CD8-positive, alpha-beta memory T cell (primary cell): ENCODE data around the gene YIF1A. TPM values are rescaled to one million over a fixed set of nuclear protein-coding genes. Genes with fewer than 3 reads are reported as not detected.

Experiments
- CTCF ChIA-PET: fragments of 350-600 bp; sonication (Branson Sonifier 250); formaldehyde crosslinking; loops from one replicate; lab custom pipeline; 2021; ENCODE audit warnings: antibody characterized with exemption; lab: Charles Lee
- POLR2A ChIA-PET: fragments of 350-600 bp; sonication (Branson Sonifier 250); formaldehyde crosslinking; loops from one replicate; lab custom pipeline; 2021; ENCODE audit warnings: antibody characterized with exemption; lab: Charles Lee
- DNase-seq, 5 donors: peaks; one replicate each; pipeline versions ENCODE4 v3.0.0 to v3.0.0-alpha.2; 2020 to 2022; ENCODE audit warnings: mixed read lengths in 1 of 5
- H3K27ac ChIP-seq: one replicate; pipeline ENCODE4 v1.7.0; 2013; ENCODE audit warnings: low read depth, mild to moderate bottlenecking, low read length, moderate library complexity
- H3K27me3 ChIP-seq: 2 replicates; pipeline ENCODE4 v1.7.0; 2013; ENCODE audit warnings: low read length, mild to moderate bottlenecking; ENCODE audit not compliant: insufficient read depth, poor library complexity, severe bottlenecking
- H3K36me3 ChIP-seq: 2 replicates; pipeline ENCODE4 v1.7.0; 2013; ENCODE audit warnings: mild to moderate bottlenecking, low read length, moderate library complexity; ENCODE audit not compliant: insufficient read depth
- H3K4me1 ChIP-seq: 2 replicates; pipeline ENCODE4 v1.7.0; 2013; ENCODE audit warnings: mild to moderate bottlenecking, low read length, moderate library complexity; ENCODE audit not compliant: insufficient read depth
- H3K4me3 ChIP-seq: 2 replicates; pipeline ENCODE4 v1.7.0; 2013; ENCODE audit warnings: mild to moderate bottlenecking, low read length
- H3K9me3 ChIP-seq: 2 replicates; pipeline ENCODE4 v1.7.0; 2013; ENCODE audit warnings: mild to moderate bottlenecking, low read length
- H3K27ac Mint-ChIP-seq, 8 donors: one replicate each; pipeline ENCODE4 v1.8.0; 2020 to 2021; ENCODE audit warnings: mixed read lengths in 8 of 8, mild to moderate bottlenecking in 6 of 8, inconsistent platforms in 3 of 8, moderate library complexity in 3 of 8
- H3K27me3 Mint-ChIP-seq, 2 donors: one replicate each; pipeline ENCODE4 v1.8.0; 2020 to 2021; ENCODE audit warnings: mixed read lengths in 2 of 2, mild to moderate bottlenecking in 1 of 2, moderate library complexity in 1 of 2
- H3K36me3 Mint-ChIP-seq, 3 donors: one replicate each; pipeline ENCODE4 v1.8.0; 2020 to 2021; ENCODE audit warnings: mixed read lengths in 3 of 3, inconsistent platforms in 1 of 3, mild to moderate bottlenecking in 1 of 3
- H3K4me1 Mint-ChIP-seq, 3 donors: one replicate each; pipeline ENCODE4 v1.8.0; 2020 to 2021; ENCODE audit warnings: mixed read lengths in 3 of 3, inconsistent platforms in 1 of 3, mild to moderate bottlenecking in 1 of 3
- H3K4me3 Mint-ChIP-seq, 7 donors: one replicate each; pipeline ENCODE4 v1.8.0; 2020 to 2021; ENCODE audit warnings: mixed read lengths in 7 of 7, mild to moderate bottlenecking in 6 of 7, moderate library complexity in 4 of 7, inconsistent platforms in 2 of 7
- H3K9me3 Mint-ChIP-seq, 5 donors: one replicate each; pipeline ENCODE4 v1.8.0; 2020 to 2022; ENCODE audit warnings: mixed read lengths in 5 of 5, mild to moderate bottlenecking in 3 of 5, moderate library complexity in 2 of 5, inconsistent platforms in 1 of 5
- polyA plus RNA-seq: library from polyadenylated mRNA; unstranded; fragments of 300-500 nt; fragmentation: Illumina TruSeq; gene quantifications from one replicate; pipeline ENCODE4 v1.2.3, GENCODE V29; 2021
- total RNA-seq, 2 experiments: library from RNA; stranded (reverse); gene quantifications; one replicate each; pipeline ENCODE4 v1.2.3, GENCODE V29; 2021

Gene YIF1A
- total and polyA plus RNA-seq, 3 experiments from 2014 or later = 61.7 to 97.3 (median 96.5) TPM

DNA sequence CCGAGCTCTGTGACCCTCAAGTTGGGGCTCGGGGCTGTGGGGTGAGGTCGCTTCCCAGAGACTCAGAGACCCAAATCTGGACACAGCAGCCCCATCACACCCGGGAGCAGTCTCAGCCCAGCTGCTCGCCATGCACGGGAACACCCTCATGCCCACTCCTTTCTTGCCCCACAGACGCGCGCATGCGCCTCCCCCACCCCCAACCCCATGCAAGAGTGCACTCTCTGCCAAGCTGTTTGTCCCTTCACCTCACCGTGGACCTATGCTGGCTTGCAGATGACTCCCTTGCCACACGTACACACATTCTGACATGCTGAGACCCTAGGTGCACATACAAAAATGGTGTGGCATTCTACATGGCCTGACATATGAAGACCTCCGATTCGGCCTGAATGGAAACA lies 28.4 kb upstream of the YIF1A start:
- H3K4me1 ChIP-seq = peaks cover 60% of the 10 kb centered on the region
- POLR2A ChIA-PET = interaction anchor here (0.5 to 2.5 kb wide), 12 partner anchors 9 to 1027 kb away, joined by 3 to 10 read pairs (median 4); partner anchors contain the start of genes BRMS1, RIN1 and SLC29A2
- H3K4me3 Mint-ChIP-seq = peak overlapping the region; percentile 66 to 89 (median 77)

DNA sequence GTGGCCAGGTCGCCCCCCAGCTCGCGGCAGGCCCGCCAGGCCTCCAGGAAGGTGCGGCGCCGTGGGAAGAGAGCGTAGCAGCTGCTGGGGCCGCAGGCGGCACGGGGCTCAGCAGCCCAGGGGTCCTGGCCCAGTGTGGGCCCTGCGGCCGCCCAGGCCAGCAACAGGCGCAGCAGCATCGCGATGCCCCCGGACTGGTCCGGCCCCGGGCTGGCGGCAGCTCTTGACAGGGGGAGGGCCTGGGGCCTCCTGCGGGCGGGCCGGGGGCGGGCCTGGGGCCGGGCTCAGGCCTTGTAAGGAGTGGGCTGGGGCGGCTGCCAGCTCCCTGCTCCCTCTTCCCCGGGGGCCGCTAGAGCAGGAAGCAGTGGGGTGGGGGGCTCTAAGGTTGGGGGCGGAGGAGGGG lies 27.9 kb upstream of the YIF1A start, which contains the start of gene CD248:
Gene CD248 (minus strand): TSS at position 196 of the 403 bp plus-strand sequence. CDS start 17 bp downstream, at position 179.
- no peaks in the 10 kb centered on the region for H3K27me3 ChIP-seq
- no peaks in the 10 kb centered on the region for H3K36me3 ChIP-seq
- H3K36me3 Mint-ChIP-seq = peaks cover 0 to 2% (median 0%) of the 10 kb centered on the region in 3 donors
- H3K9me3 Mint-ChIP-seq = peaks cover 0 to 4% (median 0%) of the 10 kb centered on the region in 5 donors
- H3K4me3 Mint-ChIP-seq = peak within 1 kb of the TSS; percentile 66 to 93 (median 79)
- H3K27ac Mint-ChIP-seq = peak within 1 kb of the TSS; percentile 97 to 99 (median 98)
- peaks cover 60% of the 10 kb centered on the region for H3K4me1 ChIP-seq
- H3K27me3 Mint-ChIP-seq = no peaks in the 10 kb centered on the region
- CTCF ChIA-PET = interaction anchor here (0.6 to 2.1 kb wide), 6 partner anchors 10 to 122 kb away, joined by 3 to 10 read pairs (median 5); partner anchors contain the start of gene MRPL11
- peak within 1 kb of the TSS; percentile 73 for H3K27ac ChIP-seq
- H3K9me3 ChIP-seq = no peaks in the 10 kb centered on the region
- H3K4me1 Mint-ChIP-seq = peaks cover 49 to 68% (median 54%) of the 10 kb centered on the region in 3 donors
- DNase-seq = peak in 1 of 5 donors; percentile 55
- H3K4me3 ChIP-seq = peak within 1 kb of the TSS; percentile 56
- POLR2A ChIA-PET = interaction anchor here (0.5 to 2.5 kb wide), 9 partner anchors 10 to 1028 kb away, joined by 3 to 10 read pairs (median 3); partner anchors contain the start of gene BRMS1

More for the DNA sequence above, 28.4 kb upstream of the YIF1A start:
- no peaks in the 10 kb centered on the region for H3K9me3 ChIP-seq
- Mint-ChIP-seq H3K9me3 (peaks cover 0 to 4% (median 0%) of the 10 kb centered on the region in 5 donors), H3K4me1 (peaks cover 51 to 68% (median 53%) of the 10 kb centered on the region in 3 donors), H3K27me3 (no peaks in the 10 kb centered on the region), H3K27ac (peak overlapping the region; percentile 97 to 99 (median 98)), H3K36me3 (peaks cover 0 to 2% (median 0%) of the 10 kb centered on the region in 3 donors)
- H3K27me3 ChIP-seq = no peaks in the 10 kb centered on the region
- CTCF ChIA-PET = interaction anchor here (0.6 to 2.1 kb wide), 8 partner anchors 9 to 121 kb away, joined by 3 to 10 read pairs (median 4); partner anchors contain the start of gene MRPL11
- peak in 3 of 5 donors; percentile 15 to 78 (median 78) for DNase-seq
- H3K36me3 ChIP-seq = no peaks in the 10 kb centered on the region
- peak overlapping the region; percentile 56 for H3K4me3 ChIP-seq
- peak overlapping the region; percentile 73 for H3K27ac ChIP-seq

DNA sequence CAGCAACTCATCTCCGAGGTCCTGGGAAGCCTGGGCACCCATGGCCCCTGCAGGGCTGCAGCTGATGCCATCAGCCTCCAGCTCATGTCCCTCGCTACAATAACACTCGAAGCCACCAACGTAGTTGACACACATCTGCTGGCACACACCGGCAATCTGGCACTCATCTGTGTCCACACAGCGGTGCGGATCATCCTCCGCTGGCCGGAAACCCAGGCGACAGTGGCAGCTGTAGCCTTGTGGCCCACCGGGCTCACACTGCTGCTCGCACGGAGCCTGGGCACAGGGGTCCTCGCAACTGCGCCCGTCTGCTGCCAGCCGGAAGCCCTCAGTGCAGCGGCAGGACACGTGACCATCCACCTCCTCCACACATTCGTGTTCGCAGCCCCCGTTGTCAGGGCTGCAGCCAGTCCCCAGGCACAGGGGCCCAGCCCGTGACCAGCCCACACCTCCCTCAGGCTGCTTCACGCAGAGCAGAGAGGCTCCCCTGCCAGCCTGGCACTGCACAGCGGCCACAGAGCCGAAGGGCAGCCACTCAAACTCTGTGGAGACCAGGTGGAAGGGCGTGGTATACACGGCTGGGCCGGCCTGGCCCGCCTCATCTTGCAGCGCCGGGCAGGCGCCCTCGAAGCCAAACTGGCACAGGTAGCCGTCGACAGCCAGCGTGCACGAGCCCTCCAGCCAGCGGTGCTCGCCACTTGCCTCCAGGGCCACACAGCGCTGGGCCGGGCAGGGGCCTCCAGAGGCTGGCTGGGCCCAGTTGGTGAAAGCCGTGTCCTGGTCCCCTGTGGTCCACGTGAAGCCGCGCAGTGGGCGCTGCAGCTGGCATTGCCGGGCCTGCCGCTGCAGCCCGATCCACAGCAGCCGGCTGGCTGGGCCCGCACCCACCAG lies 27.2 kb upstream of the YIF1A start:
- peaks cover 0 to 4% (median 0%) of the 10 kb centered on the region in 5 donors for H3K9me3 Mint-ChIP-seq
- Histone ChIP-seq H3K27me3 (no peaks in the 10 kb centered on the region), H3K9me3 (no peaks in the 10 kb centered on the region), H3K4me1 (peaks cover 59% of the 10 kb centered on the region), H3K4me3 (no peak overlapping the region), H3K27ac (no peak overlapping the region), H3K36me3 (no peaks in the 10 kb centered on the region)
- H3K27ac Mint-ChIP-seq = peak overlapping the region in 7 of 8 donors; percentile 86 to 98 (median 91)
- H3K4me1 Mint-ChIP-seq = peaks cover 49 to 68% (median 56%) of the 10 kb centered on the region in 3 donors
- POLR2A ChIA-PET = interaction anchor here (0.6 to 2.5 kb wide), 7 partner anchors 11 to 56 kb away, joined by 3 to 10 read pairs (median 3); partner anchors contain the start of genes BRMS1 and YIF1A
- peaks cover 0 to 3% (median 0%) of the 10 kb centered on the region in 3 donors for H3K36me3 Mint-ChIP-seq
- DNase-seq = peak in 2 of 5 donors; percentile 68 to 80
- CTCF ChIA-PET = interaction anchor here (0.7 to 1.1 kb wide), 3 partner anchors 13 to 73 kb away, joined by 3 to 4 read pairs (median 3); no protein-coding TSS in a partner anchor
- peak overlapping the region; percentile 13 to 93 (median 66) for H3K4me3 Mint-ChIP-seq
- no peaks in the 10 kb centered on the region for H3K27me3 Mint-ChIP-seq

DNA sequence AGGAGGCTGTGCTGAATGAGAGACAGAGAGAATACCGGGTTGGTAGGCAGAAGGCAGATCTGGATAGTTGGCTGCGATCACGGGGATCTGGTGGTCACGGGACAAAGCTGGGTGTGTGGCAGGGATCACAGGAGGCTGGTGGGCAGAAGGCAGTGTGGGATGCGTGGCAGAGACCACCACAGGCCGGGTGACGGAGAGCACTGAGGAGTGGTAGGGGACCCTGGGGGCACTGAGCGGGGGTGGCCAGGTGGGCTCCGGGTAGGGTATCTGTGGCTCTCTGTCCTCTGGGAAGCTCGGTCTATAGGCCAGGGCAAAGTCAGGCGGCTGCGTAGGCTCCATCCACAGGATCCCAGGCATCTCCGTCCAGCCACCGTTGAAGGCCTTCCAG lies 26.5 kb upstream of the YIF1A start:
- Histone ChIP-seq H3K27ac (no peak overlapping the region), H3K36me3 (no peaks in the 10 kb centered on the region), H3K4me3 (no peak overlapping the region), H3K9me3 (no peaks in the 10 kb centered on the region), H3K27me3 (no peaks in the 10 kb centered on the region), H3K4me1 (peaks cover 59% of the 10 kb centered on the region)
- H3K4me1 Mint-ChIP-seq = peaks cover 49 to 68% (median 56%) of the 10 kb centered on the region in 3 donors
- peak overlapping the region; percentile 77 to 98 (median 91) for H3K27ac Mint-ChIP-seq
- H3K4me3 Mint-ChIP-seq = peak overlapping the region; percentile 61 to 93 (median 79)
- no peak for DNase-seq
- peaks cover 0 to 4% (median 0%) of the 10 kb centered on the region in 5 donors for H3K9me3 Mint-ChIP-seq
- CTCF ChIA-PET = interaction anchor here (0.7 to 1.1 kb wide), 2 partner anchors 13 to 74 kb away, joined by 3 to 4 read pairs; no protein-coding TSS in a partner anchor
- H3K27me3 Mint-ChIP-seq = no peaks in the 10 kb centered on the region
- POLR2A ChIA-PET = interaction anchor here (0.6 to 1.1 kb wide), 3 partner anchors 19 to 48 kb away, joined by 3 read pairs; partner anchors contain the start of gene YIF1A
- H3K36me3 Mint-ChIP-seq = peaks cover 0 to 3% (median 0%) of the 10 kb centered on the region in 3 donors

DNA sequence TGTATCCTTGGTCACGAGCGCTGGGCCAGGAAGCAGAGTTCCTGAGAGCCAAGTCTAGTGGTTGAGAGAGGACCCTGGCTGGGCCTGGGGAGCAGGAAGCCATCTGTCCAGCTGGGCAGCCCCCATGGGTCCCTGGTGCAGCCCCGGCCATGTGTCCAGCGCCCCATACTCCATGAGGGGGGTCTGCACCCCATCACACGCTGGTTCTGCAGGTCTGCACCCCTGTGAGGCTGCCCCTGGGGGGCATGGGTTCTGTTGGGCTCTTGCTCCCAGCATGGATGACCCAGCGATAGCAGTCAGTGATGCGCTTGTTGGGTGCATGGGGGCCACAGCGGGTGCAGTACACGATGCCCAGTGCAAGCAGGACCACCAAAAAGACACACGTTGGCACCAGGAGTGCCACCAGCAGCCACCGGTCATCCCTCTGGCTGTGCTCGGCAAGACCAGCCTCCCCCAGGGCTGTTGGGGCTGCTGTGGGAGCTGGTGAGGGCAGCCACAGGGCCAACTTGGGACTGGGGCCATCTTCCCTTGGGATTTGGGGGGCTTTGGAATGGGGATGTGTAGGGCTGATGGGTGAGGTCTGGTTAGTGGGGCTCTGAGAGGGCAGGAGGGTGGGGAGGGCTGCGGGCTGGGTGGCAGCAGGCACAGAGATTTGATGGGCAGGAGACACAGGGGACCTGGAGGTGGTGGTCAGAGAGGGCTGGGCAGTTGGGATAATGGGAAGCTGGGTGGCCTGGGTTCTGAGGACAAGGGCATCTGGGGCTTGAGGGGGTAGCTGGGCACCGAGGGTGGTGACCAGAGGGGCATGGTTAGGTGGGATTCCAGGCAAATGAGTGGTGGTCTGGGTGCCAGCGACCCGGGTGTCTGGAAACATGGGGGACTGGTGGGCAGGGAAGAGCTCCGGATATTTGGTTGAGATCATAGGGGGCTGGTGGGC lies 25.9 kb upstream of the YIF1A start:
- Mint-ChIP-seq H3K9me3 (no peaks in the 10 kb centered on the region), H3K36me3 (peaks cover 0 to 3% (median 0%) of the 10 kb centered on the region in 3 donors), H3K27ac (peak overlapping the region; percentile 89 to 98 (median 94)), H3K4me3 (peak overlapping the region; percentile 61 to 93 (median 83)), H3K27me3 (peaks cover 0 to under 1% of the 10 kb centered on the region in 2 donors), H3K4me1 (peaks cover 46 to 62% (median 52%) of the 10 kb centered on the region in 3 donors)
- peaks cover 59% of the 10 kb centered on the region for H3K4me1 ChIP-seq
- H3K9me3 ChIP-seq = no peaks in the 10 kb centered on the region
- no peak overlapping the region for H3K27ac ChIP-seq
- ChIA-PET POLR2A (interaction anchor here (0.6 to 1.1 kb wide), 4 partner anchors 20 to 131 kb away, joined by 3 read pairs; partner anchors contain the start of gene YIF1A), CTCF (interaction anchor here (1.1 to 4.0 kb wide), 3 partner anchors 14 to 27 kb away, joined by 3 to 72 read pairs (median 4); partner anchors contain the start of gene BRMS1)
- H3K4me3 ChIP-seq = no peak overlapping the region
- DNase-seq = no peak
- no peaks in the 10 kb centered on the region for H3K36me3 ChIP-seq
- H3K27me3 ChIP-seq = no peaks in the 10 kb centered on the region

DNA sequence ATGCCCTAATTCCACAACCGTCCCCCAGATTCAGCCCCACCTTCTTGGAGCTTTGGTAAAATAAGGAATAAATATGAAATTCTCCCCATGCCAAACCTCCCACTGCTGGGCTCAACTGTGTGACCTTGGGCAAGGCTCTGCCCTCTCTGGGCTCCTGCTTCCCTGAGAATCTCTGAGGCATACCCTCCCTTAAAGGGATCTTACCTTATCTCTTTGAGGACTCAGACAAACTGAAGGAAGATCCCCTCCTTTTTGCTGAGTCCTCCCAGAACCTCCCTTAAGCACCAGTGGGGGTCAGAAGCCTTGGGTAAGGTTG lies 25.2 kb upstream of the YIF1A start:
- POLR2A ChIA-PET = interaction anchor here (0.6 kb wide), 2 partner anchors 132 to 810 kb away, joined by 3 to 4 read pairs; no protein-coding TSS in a partner anchor
- peak overlapping the region; percentile 63 to 93 (median 73) for H3K4me3 Mint-ChIP-seq
- Histone ChIP-seq H3K4me1 (peaks cover 53% of the 10 kb centered on the region), H3K9me3 (no peaks in the 10 kb centered on the region), H3K27me3 (no peaks in the 10 kb centered on the region), H3K27ac (no peak overlapping the region), H3K36me3 (no peaks in the 10 kb centered on the region), H3K4me3 (peak overlapping the region; percentile 70)
- DNase-seq = no peak
- peaks cover 0 to 3% (median 0%) of the 10 kb centered on the region in 3 donors for H3K36me3 Mint-ChIP-seq
- no peaks in the 10 kb centered on the region for H3K9me3 Mint-ChIP-seq
- H3K27me3 Mint-ChIP-seq = peaks cover 0 to 3% of the 10 kb centered on the region in 2 donors
- H3K27ac Mint-ChIP-seq = peak overlapping the region; percentile 88 to 98 (median 94)
- peaks cover 39 to 55% (median 48%) of the 10 kb centered on the region in 3 donors for H3K4me1 Mint-ChIP-seq
- CTCF ChIA-PET = interaction anchor here (1.2 to 4.5 kb wide), 5 partner anchors 11 to 75 kb away, joined by 3 to 72 read pairs (median 47); partner anchors contain the start of genes BRMS1 and RIN1
